Suprapubic skin (tissue), 4 donors: ENCODE data around the gene PIK3IP1.

Source experiments
- EP300 ChIP-seq: sonication (generic); formaldehyde crosslinking; IDR thresholded peaks from one replicate; pipeline ENCODE4 v1.6.1; 2017; ENCODE audit warnings: antibody characterized with exemption
- POLR2AphosphoS5 ChIP-seq, 3 donors: sonication (generic); formaldehyde crosslinking; IDR thresholded peaks; one replicate each; pipeline ENCODE4 v1.6.1; 2017; ENCODE audit warnings: antibody characterized with exemption in 3 of 3

DNA sequence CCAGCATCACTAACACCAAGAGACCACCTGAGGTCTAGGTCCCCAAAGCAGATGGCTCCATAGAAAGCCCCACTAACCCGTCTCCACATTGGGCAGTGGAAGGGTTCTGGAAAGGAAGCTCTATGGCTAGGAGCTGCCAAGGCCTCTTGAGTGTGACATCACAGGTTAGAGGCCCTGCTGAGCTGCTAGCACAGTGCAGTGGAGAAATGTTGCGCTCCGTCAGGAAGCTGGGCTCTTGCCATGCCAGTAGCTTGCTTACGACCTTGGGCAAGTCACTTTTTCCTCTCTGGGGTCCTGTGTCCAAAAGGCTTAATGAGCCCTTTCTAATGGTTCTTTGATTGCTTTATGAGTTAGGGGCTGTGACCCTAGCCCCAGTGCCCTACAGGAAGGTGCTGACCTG lies 10.6 kb downstream of the PIK3IP1 start:
- TF ChIP-seq EP300: no peak
- TF ChIP-seq POLR2AphosphoS5 (IDR thresholded peaks at IDR 0.05): no peak
